ENCODE data around the gene MROH8. TPM values are rescaled to one million over a fixed set of nuclear protein-coding genes. Genes with fewer than 3 reads are reported as not detected.

MROH8 gene
- total RNA-seq, 3 donors from 2014 or later = 1.4 to 3.1 (median 2.6) TPM

- no peak for ATAC-seq
- no peak for TF ChIP-seq CTCF (IDR thresholded peaks at IDR 0.05)
Observed at GRCh38 chr20:37120497-37120896, 58.9 kb downstream of the MROH8 start.

GRCh38 chr20:37119356-37120036, 59.9 kb downstream of the MROH8 start:
- intact Hi-C loops (cut with DNase I, micrococcal nuclease) = no loop called here
- TF ChIP-seq CTCF (IDR thresholded peaks at IDR 0.05) = no peak
- no peaks in the 10 kb centered on the region for H3K36me3 ChIP-seq (ENCODE audit: low read depth)
- H3K4me1 ChIP-seq (ENCODE audit: low read depth) = no peaks in the 10 kb centered on the region
- no peak for ATAC-seq
- no peak overlapping the region for H3K4me3 ChIP-seq
- H3K9me3 ChIP-seq = no peaks in the 10 kb centered on the region
- DNase-seq = no peak

More at GRCh38 chr20:37120497-37120896, 58.9 kb downstream of the MROH8 start:
- intact Hi-C loops (cut with DNase I, micrococcal nuclease) = no loop called here
- DNase-seq = no peak
- H3K4me1 ChIP-seq (ENCODE audit: low read depth) = no peaks in the 10 kb centered on the region
- H3K36me3 ChIP-seq (ENCODE audit: low read depth) = no peaks in the 10 kb centered on the region
- H3K4me3 ChIP-seq = no peak overlapping the region
- no peaks in the 10 kb centered on the region for H3K9me3 ChIP-seq

- Histone ChIP-seq H3K9me3 (no peaks in the 10 kb centered on the region), H3K4me3 (no peak overlapping the region), H3K36me3 (ENCODE audit: low read depth) (no peaks in the 10 kb centered on the region), H3K4me1 (ENCODE audit: low read depth) (no peaks in the 10 kb centered on the region)
- DNase-seq (peak in 2 of 3 donors; percentile 36 to 57), ATAC-seq (peak; percentile 93)
- intact Hi-C loops (cut with DNase I, micrococcal nuclease) = no loop called here
- no peak for TF ChIP-seq CTCF (IDR thresholded peaks at IDR 0.05)
Observed at GRCh38 chr20:37114012-37114411, 65.3 kb downstream of the MROH8 start.

GRCh38 chr20:37111926-37112455, 67.4 kb downstream of the MROH8 start:
- TF ChIP-seq CTCF (IDR thresholded peaks at IDR 0.05) = no peak
- intact Hi-C loops (cut with DNase I, micrococcal nuclease) = no loop called here
- H3K36me3 ChIP-seq (ENCODE audit: low read depth) = no peaks in the 10 kb centered on the region
- no peaks in the 10 kb centered on the region for H3K4me1 ChIP-seq (ENCODE audit: low read depth)
- ATAC-seq (peak; percentile 54), DNase-seq (no peak)
- no peak overlapping the region for H3K4me3 ChIP-seq
- H3K9me3 ChIP-seq = no peaks in the 10 kb centered on the region

GRCh38 chr20:37108676-37109075, 70.7 kb downstream of the MROH8 start:
- TF ChIP-seq CTCF (IDR thresholded peaks at IDR 0.05) = no peak
- Histone ChIP-seq H3K36me3 (ENCODE audit: low read depth) (no peaks in the 10 kb centered on the region), H3K9me3 (no peaks in the 10 kb centered on the region), H3K4me1 (ENCODE audit: low read depth) (no peaks in the 10 kb centered on the region), H3K4me3 (no peak overlapping the region)
- intact Hi-C loops (cut with DNase I, micrococcal nuclease) = no loop called here
- DNase-seq = no peak
- no peak for ATAC-seq

All from mucosa of descending colon (tissue), 3 donors.